NCI-H146 treated with DMSO at 0.1 percent for 48 hours (cell line): ENCODE results near the gene NFYC.

ENCODE experiments used
- DNase-seq: peaks from one replicate; lab custom pipeline; 2025; ENCODE audit not compliant: unreplicated experiment; lab: John Stamatoyannopoulos, UW

NFYC gene

GRCh38 chr1:40734882-40735628 is 43.6 kb downstream of the NFYC start:
- no peak for DNase-seq

GRCh38 chr1:40736085-40736531 is 44.6 kb downstream of the NFYC start:
- DNase-seq, result no peak

- no peak for DNase-seq
These were observed 47.3 kb downstream of the NFYC start for GRCh38 chr1:40738831-40739230.

GRCh38 chr1:40739455-40740008 is 48.0 kb downstream of the NFYC start:
- DNase-seq, result no peak

GRCh38 chr1:40740039-40740996 is 48.8 kb downstream of the NFYC start:
- no peak for DNase-seq

GRCh38 chr1:40740997-40741736 is 49.7 kb downstream of the NFYC start:
- DNase-seq, result no peak

- DNase-seq, result no peak
These were observed 51.0 kb downstream of the NFYC start for GRCh38 chr1:40742363-40743061.

GRCh38 chr1:40743452-40743851 is 51.9 kb downstream of the NFYC start:
- no peak for DNase-seq

- DNase-seq, result no peak
These were observed 52.4 kb downstream of the NFYC start for GRCh38 chr1:40743860-40744259.

- no peak for DNase-seq
These were observed 53.7 kb downstream of the NFYC start for GRCh38 chr1:40745176-40745575.

GRCh38 chr1:40746344-40747090 is 55.0 kb downstream of the NFYC start:
- DNase-seq, result no peak

GRCh38 chr1:40748841-40749718 is 57.6 kb downstream of the NFYC start:
- no peak for DNase-seq

- no peak for DNase-seq
These were observed 58.3 kb downstream of the NFYC start for GRCh38 chr1:40749817-40750216.

GRCh38 chr1:40750451-40750908 is 59.0 kb downstream of the NFYC start:
- DNase-seq, result no peak

GRCh38 chr1:40751802-40752201 is 60.3 kb downstream of the NFYC start:
- no peak for DNase-seq

- no peak for DNase-seq
These were observed 61.8 kb downstream of the NFYC start for GRCh38 chr1:40753142-40753882.

GRCh38 chr1:40754201-40754600 is 62.7 kb downstream of the NFYC start:
- DNase-seq, result no peak

- no peak for DNase-seq
These were observed 63.6 kb downstream of the NFYC start for GRCh38 chr1:40755067-40755466.
